Measurements from ENCODE around the gene NHS.

NHS gene

DNA sequence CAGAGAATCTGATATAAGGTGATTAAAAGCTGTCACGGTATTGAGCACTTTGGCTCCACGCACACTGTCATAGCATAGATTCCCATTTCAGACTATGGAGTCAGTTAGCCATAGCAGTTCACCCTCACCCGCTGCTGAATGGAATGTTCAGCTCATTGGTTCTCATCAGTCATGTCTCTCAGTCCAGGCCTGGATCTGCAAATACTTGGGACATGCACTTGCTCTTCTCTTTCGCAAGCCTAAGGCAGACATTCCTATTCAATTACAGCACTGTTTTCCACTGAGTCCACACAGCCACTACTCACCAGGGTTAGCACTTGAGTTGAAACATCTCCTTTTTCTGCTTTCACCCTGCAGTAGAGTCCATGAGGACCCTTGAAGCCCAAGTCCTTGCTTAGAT is 331.7 kb downstream of the NHS start:
- Histone ChIP-seq H3K27me3 (ENCODE audit: insufficient read depth, low read depth) (no peaks in the 10 kb centered on the region), H3K4me1 (ENCODE audit: low read depth, poor library complexity, severe bottlenecking) (no peaks in the 10 kb centered on the region), H4K20me1 (ENCODE audit: insufficient read depth) (no peaks in the 10 kb centered on the region), H3K9ac (no peak overlapping the region), H3K4me3 (IDR thresholded peaks at IDR 0.05; ENCODE audit: insufficient read depth, low read depth, low read length) (no peak overlapping the region), H3K36me3 (ENCODE audit: insufficient read depth) (no peaks in the 10 kb centered on the region), H3K4me2 (no peak overlapping the region), H2AFZ (ENCODE audit: low read depth) (no peak overlapping the region), H3K27ac (no peak overlapping the region), H3K79me2 (ENCODE audit: insufficient read depth, low read depth) (no peaks in the 10 kb centered on the region)
- no peak for TF ChIP-seq CTCF (conservative IDR thresholded peaks at IDR 0.05; ENCODE audit: low read depth, low read length)

DNA sequence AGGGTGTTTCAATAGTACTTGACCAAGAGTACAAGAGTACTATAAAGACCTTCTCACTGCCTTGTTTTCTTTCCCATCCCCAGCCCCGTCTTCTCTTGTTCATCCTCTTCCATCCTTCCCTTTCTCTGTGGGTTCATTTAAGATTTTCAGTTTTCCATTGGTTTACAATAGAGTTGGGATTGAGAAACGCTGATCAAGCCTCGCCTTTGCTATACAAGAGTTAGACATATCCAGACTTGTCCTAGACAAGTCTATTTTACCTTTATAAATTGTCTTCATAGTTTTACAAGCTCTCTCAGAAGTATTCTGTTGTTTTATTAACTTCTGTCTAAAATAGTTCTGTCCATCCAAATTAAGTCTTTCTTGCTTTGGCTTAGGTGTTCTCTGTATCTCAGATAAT is 332.7 kb downstream of the NHS start:
- Histone ChIP-seq H3K27ac (no peak overlapping the region), H4K20me1 (ENCODE audit: insufficient read depth) (no peaks in the 10 kb centered on the region), H3K4me3 (IDR thresholded peaks at IDR 0.05; ENCODE audit: insufficient read depth, low read depth, low read length) (no peak overlapping the region), H3K27me3 (ENCODE audit: insufficient read depth, low read depth) (no peaks in the 10 kb centered on the region), H3K9ac (no peak overlapping the region), H3K79me2 (ENCODE audit: insufficient read depth, low read depth) (no peaks in the 10 kb centered on the region), H2AFZ (ENCODE audit: low read depth) (no peak overlapping the region), H3K36me3 (ENCODE audit: insufficient read depth) (no peaks in the 10 kb centered on the region), H3K4me1 (ENCODE audit: low read depth, poor library complexity, severe bottlenecking) (no peaks in the 10 kb centered on the region), H3K4me2 (no peak overlapping the region)
- no peak for TF ChIP-seq CTCF (conservative IDR thresholded peaks at IDR 0.05; ENCODE audit: low read depth, low read length)

DNA sequence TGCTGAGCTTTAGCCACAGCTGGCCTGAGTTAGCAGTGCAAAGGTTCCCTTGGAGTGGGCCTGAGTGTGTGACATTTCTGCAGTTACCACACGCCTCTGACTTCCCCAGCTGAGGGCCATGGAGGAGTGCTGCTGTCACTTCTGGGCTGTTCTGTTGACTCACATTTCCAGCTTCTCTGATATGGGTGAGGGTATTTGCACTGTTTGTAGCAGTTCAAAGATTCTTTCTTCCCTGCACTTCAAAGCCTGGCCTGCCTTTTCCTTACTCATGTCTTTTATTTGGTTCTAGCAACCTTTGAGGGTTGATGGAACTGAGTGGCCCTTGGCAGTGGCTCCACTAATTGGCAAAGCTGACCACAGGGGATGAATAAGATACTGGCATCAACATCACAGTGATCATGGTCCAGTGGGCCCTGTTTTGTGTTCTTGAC is 335.9 kb downstream of the NHS start:
- Histone ChIP-seq H3K27ac (no peak overlapping the region), H4K20me1 (ENCODE audit: insufficient read depth) (no peaks in the 10 kb centered on the region)

DNA sequence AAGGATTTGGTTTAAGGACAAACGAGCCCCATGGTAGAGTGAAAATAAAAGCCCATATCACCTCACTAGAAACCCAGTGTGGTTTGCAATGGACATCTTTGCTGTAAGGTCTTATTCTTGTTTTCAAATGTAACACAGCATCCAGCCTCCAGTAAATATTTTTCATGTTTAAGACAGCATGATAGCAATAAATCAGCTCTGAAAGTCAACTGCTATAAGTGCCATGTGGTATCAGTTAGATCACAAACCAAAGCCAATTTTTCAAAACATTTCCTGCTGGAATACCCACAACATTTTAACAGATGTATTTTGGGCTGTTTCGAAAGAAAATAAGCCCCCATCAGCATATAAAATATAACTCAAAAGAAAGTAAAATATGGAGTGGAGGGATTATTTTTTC is 338.3 kb downstream of the NHS start:
- H3K9ac ChIP-seq, result no peak overlapping the region
- no peak overlapping the region for H2AFZ ChIP-seq (ENCODE audit: low read depth)
- H3K4me2 ChIP-seq, result no peak overlapping the region
- no peaks in the 10 kb centered on the region for H3K27me3 ChIP-seq (ENCODE audit: insufficient read depth, low read depth)
- no peaks in the 10 kb centered on the region for H3K79me2 ChIP-seq (ENCODE audit: insufficient read depth, low read depth)
- no peaks in the 10 kb centered on the region for H4K20me1 ChIP-seq (ENCODE audit: insufficient read depth)
- no peak overlapping the region for H3K4me3 ChIP-seq (IDR thresholded peaks at IDR 0.05; ENCODE audit: insufficient read depth, low read depth, low read length)
- no peak for TF ChIP-seq CTCF (conservative IDR thresholded peaks at IDR 0.05; ENCODE audit: low read depth, low read length)
- H3K27ac ChIP-seq, result no peak overlapping the region
- H3K4me1 ChIP-seq (ENCODE audit: low read depth, poor library complexity, severe bottlenecking), result no peaks in the 10 kb centered on the region
- no peaks in the 10 kb centered on the region for H3K36me3 ChIP-seq (ENCODE audit: insufficient read depth)

More for the DNA sequence above, 335.9 kb downstream of the NHS start:
- no peaks in the 10 kb centered on the region for H3K27me3 ChIP-seq (ENCODE audit: insufficient read depth, low read depth)
- H3K4me1 ChIP-seq (ENCODE audit: low read depth, poor library complexity, severe bottlenecking), result no peaks in the 10 kb centered on the region
- H3K4me2 ChIP-seq, result no peak overlapping the region
- no peak overlapping the region for H2AFZ ChIP-seq (ENCODE audit: low read depth)
- no peaks in the 10 kb centered on the region for H3K36me3 ChIP-seq (ENCODE audit: insufficient read depth)
- no peak for TF ChIP-seq CTCF (conservative IDR thresholded peaks at IDR 0.05; ENCODE audit: low read depth, low read length)
- H3K9ac ChIP-seq, result no peak overlapping the region
- H3K4me3 ChIP-seq (IDR thresholded peaks at IDR 0.05; ENCODE audit: insufficient read depth, low read depth, low read length), result no peak overlapping the region
- no peaks in the 10 kb centered on the region for H3K79me2 ChIP-seq (ENCODE audit: insufficient read depth, low read depth)
